Measurements from ENCODE around the gene RNF169. TPM values are rescaled to one million over a fixed set of nuclear protein-coding genes. Genes with fewer than 3 reads are reported as not detected.

The RNF169 gene
- total RNA-seq, 1 donor from 2014 or later = 21.3 TPM

- Histone ChIP-seq H3K27ac (no peak overlapping the region), H3K4me1 (no peaks in the 10 kb centered on the region), H3K4me3 (no peak overlapping the region), H3K9me3 (no peaks in the 10 kb centered on the region), H3K36me3 (no peaks in the 10 kb centered on the region), H3K27me3 (no peaks in the 10 kb centered on the region)
- ATAC-seq (no peak), DNase-seq (no peak)
- TF ChIP-seq CTCF (IDR thresholded peaks at IDR 0.05) = no peak
- intact Hi-C loops (cut with DNase I) = no loop called here
Measured at GRCh38 chr11:74713686-74714085, 35.0 kb upstream of the RNF169 start.

- Histone ChIP-seq H3K4me3 (no peak overlapping the region), H3K36me3 (no peaks in the 10 kb centered on the region), H3K27me3 (no peaks in the 10 kb centered on the region), H3K4me1 (peaks cover 3% of the 10 kb centered on the region), H3K9me3 (no peaks in the 10 kb centered on the region), H3K27ac (no peak overlapping the region)
- no peak for ATAC-seq
- DNase-seq = no peak
- TF ChIP-seq CTCF (IDR thresholded peaks at IDR 0.05) = no peak
- intact Hi-C loops (cut with DNase I) = no loop called here
Measured at GRCh38 chr11:74714904-74715303, 33.7 kb upstream of the RNF169 start.

GRCh38 chr11:74717221-74717969 is 31.3 kb upstream of the RNF169 start:
- no peak for TF ChIP-seq CTCF (IDR thresholded peaks at IDR 0.05)
- DNase-seq (no peak), ATAC-seq (no peak)
- Histone ChIP-seq H3K4me3 (no peak overlapping the region), H3K27me3 (no peaks in the 10 kb centered on the region), H3K36me3 (no peaks in the 10 kb centered on the region), H3K9me3 (no peaks in the 10 kb centered on the region), H3K4me1 (peaks cover 11% of the 10 kb centered on the region), H3K27ac (peak overlapping the region; percentile 42)
- intact Hi-C loops (cut with DNase I) = no loop called here

- Histone ChIP-seq H3K27ac (no peak overlapping the region), H3K4me3 (no peak overlapping the region), H3K4me1 (peaks cover 11% of the 10 kb centered on the region), H3K27me3 (no peaks in the 10 kb centered on the region), H3K9me3 (no peaks in the 10 kb centered on the region), H3K36me3 (no peaks in the 10 kb centered on the region)
- ATAC-seq (no peak), DNase-seq (no peak)
- intact Hi-C loops (cut with DNase I) = no loop called here
- no peak for TF ChIP-seq CTCF (IDR thresholded peaks at IDR 0.05)
Measured at GRCh38 chr11:74719011-74719410, 29.6 kb upstream of the RNF169 start.

- H3K4me3 ChIP-seq = no peak overlapping the region
- intact Hi-C loops (cut with DNase I) = no loop called here
- ATAC-seq = peak; percentile 69
- peak; percentile 76 for DNase-seq
- H3K27me3 ChIP-seq = peaks cover 3% of the 10 kb centered on the region
- peak overlapping the region; percentile 49 for H3K27ac ChIP-seq
- TF ChIP-seq CTCF (IDR thresholded peaks at IDR 0.05) = no peak
- no peaks in the 10 kb centered on the region for H3K9me3 ChIP-seq
- peaks cover 14% of the 10 kb centered on the region for H3K4me1 ChIP-seq
- no peaks in the 10 kb centered on the region for H3K36me3 ChIP-seq
Measured at GRCh38 chr11:74720596-74721478, 27.8 kb upstream of the RNF169 start.
